ENCODE results near the gene CFAP100.

CFAP100 gene

DNA sequence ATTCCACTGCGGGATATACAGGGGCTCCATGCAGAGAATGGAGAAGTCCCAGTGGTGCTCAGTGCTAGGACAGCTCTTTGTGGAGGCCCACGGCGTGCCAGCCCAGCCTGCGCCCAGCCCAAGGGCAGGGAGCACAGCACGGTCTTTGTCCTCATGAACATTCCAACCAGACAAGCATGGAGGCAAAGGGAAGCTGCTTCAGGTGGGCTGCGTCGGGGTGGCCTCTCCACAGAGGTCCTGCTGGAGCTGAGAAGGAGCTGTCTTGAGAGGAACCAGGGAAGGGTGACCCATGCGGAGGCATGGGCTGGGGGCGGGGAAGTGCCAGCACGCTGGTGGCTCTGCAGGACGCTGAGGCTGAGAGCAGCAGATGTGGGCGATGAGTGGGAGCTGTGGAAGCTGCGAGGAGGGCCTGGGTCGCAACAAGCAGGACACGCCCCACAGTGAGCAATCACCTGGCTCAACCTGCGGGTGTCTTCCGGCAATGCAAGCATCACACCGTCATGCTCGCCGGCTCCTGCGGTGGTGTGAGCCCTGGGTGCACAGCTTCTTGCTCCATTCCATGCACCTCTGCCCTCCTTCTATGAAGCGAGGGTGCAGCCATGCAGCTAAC, 23.5 kb upstream of the CFAP100 start:
- DNase-seq (ENCODE audit: low read depth), result no peak
- no peak for TF ChIP-seq CTCF (IDR thresholded peaks at IDR 0.05; ENCODE audit: low read depth, low read length, missing control alignments)
- H3K4me3 ChIP-seq (ENCODE audit: low read depth, low read length), result no peak overlapping the region

GRCh38 chr3:126372413-126373145, 22.1 kb upstream of the CFAP100 start:
- no peak for TF ChIP-seq CTCF (IDR thresholded peaks at IDR 0.05; ENCODE audit: low read depth, low read length, missing control alignments)
- DNase-seq (ENCODE audit: low read depth), result no peak
- no peak overlapping the region for H3K4me3 ChIP-seq (ENCODE audit: low read depth, low read length)

DNA sequence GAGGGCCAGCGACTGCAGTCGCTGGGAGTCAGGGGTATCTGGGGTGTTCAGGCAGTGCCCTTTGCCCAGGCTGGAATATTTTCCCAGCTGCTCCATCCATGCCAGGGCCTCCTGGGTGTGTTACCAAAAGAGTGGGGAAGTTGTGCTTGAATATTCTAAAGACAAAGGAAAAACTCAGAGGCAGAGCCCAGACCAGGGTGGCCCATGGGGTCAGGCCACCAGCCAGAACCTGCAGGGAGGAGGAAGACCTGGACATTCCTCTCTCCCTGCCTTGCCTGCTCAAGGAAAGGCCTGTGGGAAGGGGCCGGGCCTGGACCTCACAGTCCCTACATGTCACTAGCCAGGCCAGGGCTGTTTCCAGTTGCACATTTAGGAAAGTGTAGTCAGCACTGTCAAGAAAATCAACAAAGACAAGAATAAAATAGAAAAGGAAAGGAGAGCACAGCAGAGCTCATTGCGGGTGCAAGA, 21.5 kb upstream of the CFAP100 start:
- TF ChIP-seq CTCF (IDR thresholded peaks at IDR 0.05; ENCODE audit: low read depth, low read length, missing control alignments), result no peak
- no peak for DNase-seq (ENCODE audit: low read depth)
- no peak overlapping the region for H3K4me3 ChIP-seq (ENCODE audit: low read depth, low read length)

- no peak for DNase-seq (ENCODE audit: low read depth)
- TF ChIP-seq CTCF (IDR thresholded peaks at IDR 0.05; ENCODE audit: low read depth, low read length, missing control alignments), result no peak
Observed at GRCh38 chr3:126373682-126374601, 20.8 kb upstream of the CFAP100 start.

DNA sequence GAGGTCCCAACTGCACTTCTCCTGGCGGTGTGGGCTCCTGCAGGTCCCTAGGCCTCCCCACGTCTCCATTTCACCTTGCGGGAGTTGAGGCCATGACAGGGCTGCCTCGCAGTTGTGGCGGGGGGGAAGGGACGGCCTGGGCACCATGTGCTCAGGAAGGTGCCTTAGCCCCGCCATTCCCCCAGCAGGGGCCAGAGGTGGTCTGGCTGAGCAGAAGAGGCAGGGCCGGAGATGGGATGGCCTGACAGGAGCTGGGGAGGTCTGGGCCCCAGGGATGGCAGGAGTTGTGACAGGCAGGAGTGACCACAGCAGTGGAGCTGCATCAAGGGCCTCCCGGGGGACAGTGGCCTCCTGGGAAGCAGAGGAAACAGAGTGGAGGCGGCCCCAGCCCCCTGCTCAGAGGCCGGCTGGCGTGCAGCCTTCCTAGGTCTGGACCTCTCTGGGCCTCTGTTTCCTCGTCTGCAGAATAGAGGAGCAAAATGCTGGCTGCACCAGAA, 18.8 kb upstream of the CFAP100 start:
- no peak overlapping the region for H3K4me3 ChIP-seq (ENCODE audit: low read depth, low read length)
- no peak for TF ChIP-seq CTCF (IDR thresholded peaks at IDR 0.05; ENCODE audit: low read depth, low read length, missing control alignments)
- no peak for DNase-seq (ENCODE audit: low read depth)

More at GRCh38 chr3:126373682-126374601, 20.8 kb upstream of the CFAP100 start:
- no peak overlapping the region for H3K4me3 ChIP-seq (ENCODE audit: low read depth, low read length)

DNA sequence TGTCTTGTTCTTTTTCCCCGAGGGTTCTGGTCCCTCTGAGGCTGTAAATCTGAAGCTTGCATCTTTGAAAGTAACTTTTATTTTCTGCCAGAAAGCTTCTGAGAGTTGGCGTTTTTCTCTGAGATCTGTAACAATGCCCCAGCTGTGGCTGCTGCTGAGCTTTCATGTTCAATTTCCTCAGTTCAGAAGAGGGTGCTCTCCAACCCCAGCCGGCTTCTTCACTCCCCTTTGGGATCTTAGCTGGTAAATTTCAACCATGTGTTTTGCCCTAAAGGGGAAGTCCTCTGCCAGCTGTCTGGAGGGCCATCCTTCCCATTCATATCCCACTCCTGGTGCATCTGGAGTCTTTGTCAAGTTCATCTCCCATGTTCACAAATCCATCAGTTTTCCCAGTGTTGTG, 18.3 kb upstream of the CFAP100 start:
- TF ChIP-seq CTCF (IDR thresholded peaks at IDR 0.05; ENCODE audit: low read depth, low read length, missing control alignments), result no peak
- no peak overlapping the region for H3K4me3 ChIP-seq (ENCODE audit: low read depth, low read length)
- DNase-seq (ENCODE audit: low read depth), result no peak

Measured in GM12864 (cell line).